ENCODE results near the gene FHIP2A.
"Not testable (repeated sequence)": the region's sequence is repeated elsewhere in the genome, so short reads cannot be mapped to it uniquely, and the experiment has no call there.

FHIP2A gene

DNA sequence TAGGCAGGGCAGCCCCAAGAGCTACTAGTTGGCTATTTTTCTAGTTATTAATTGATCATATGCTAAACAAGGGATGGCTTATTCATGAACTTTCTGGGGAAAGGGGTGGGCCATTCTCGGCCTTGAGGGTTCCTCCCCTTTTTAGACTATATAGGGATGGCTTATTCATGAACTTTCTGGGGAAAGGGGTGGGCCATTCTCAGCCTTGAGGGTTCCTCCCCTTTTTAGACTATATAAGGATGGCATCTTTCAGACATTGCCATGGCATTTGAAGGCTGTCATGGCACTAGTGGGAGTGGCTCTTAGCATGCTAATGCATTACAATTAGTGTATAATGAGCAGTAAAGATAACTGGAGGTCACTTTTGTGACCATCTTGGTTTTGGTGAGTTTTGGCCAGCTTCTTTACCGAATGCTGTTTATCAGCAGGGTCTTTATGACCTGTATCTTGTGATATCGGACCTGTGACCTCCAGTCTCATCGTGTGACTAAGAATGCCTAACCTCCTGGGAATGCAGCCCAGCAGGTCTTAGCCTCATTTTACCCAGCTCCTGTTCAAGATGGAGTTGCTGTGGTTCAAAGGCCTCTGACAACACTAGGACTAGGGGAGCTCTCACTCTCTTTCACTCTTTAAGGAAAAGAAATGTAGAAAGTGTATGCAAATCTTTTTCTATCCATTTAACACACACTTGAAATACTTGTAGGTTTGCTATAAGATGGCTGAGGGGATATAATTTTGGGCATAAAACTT lies 7.8 kb downstream of the FHIP2A start:
- no peak for DNase-seq (ENCODE audit: low read depth)
- TF ChIP-seq CTCF (conservative IDR thresholded peaks at IDR 0.05; ENCODE audit: low read depth, low read length) = no peak
- no peak overlapping the region for H3K4me3 ChIP-seq (ENCODE audit: low read depth, low read length)

- H3K4me3 ChIP-seq (ENCODE audit: low read depth, low read length) = no peak overlapping the region
- DNase-seq (ENCODE audit: low read depth) = no peak
- no peak for TF ChIP-seq CTCF (conservative IDR thresholded peaks at IDR 0.05; ENCODE audit: low read depth, low read length)
Measured at GRCh38 chr10:114831186-114831867, 9.7 kb downstream of the FHIP2A start.

- no peak for TF ChIP-seq CTCF (conservative IDR thresholded peaks at IDR 0.05; ENCODE audit: low read depth, low read length)
- no peak overlapping the region for H3K4me3 ChIP-seq (ENCODE audit: low read depth, low read length)
Measured at GRCh38 chr10:114837690-114838089, 16.1 kb downstream of the FHIP2A start.

DNA sequence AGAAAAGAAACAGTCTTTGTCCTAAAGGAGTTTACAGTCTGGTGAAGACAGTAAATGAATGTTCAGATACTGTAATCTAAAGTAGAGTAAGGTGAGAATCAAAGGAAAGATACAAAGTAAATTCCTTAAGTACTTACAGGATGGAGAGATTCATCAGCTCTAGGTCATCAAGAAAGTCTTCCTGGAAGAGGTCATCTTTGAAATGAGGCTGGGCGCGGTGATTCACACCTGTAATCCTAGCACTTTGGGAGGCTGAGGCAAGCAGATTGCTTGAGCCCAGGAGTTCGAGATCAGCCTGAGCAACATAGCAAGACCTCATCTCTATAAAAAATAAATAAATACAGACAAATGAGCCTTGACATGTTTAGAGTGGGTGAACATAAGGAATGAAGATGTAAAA lies 18.3 kb downstream of the FHIP2A start:
- no peak overlapping the region for H3K4me3 ChIP-seq (ENCODE audit: low read depth, low read length)
- no peak for TF ChIP-seq CTCF (conservative IDR thresholded peaks at IDR 0.05; ENCODE audit: low read depth, low read length)
- DNase-seq (ENCODE audit: low read depth) = no peak

More at GRCh38 chr10:114837690-114838089, 16.1 kb downstream of the FHIP2A start:
- DNase-seq (ENCODE audit: low read depth) = no peak

- DNase-seq (ENCODE audit: low read depth) = no peak
- H3K4me3 ChIP-seq (ENCODE audit: low read depth, low read length) = no peak overlapping the region
- no peak for TF ChIP-seq CTCF (conservative IDR thresholded peaks at IDR 0.05; ENCODE audit: low read depth, low read length)
Measured at GRCh38 chr10:114845978-114846693, 24.6 kb downstream of the FHIP2A start.

- DNase-seq (ENCODE audit: low read depth); H3K4me3 ChIP-seq (ENCODE audit: low read depth, low read length): not testable (repeated sequence)
Measured at GRCh38 chr10:114847517-114847916, 25.9 kb downstream of the FHIP2A start.

- TF ChIP-seq CTCF (conservative IDR thresholded peaks at IDR 0.05; ENCODE audit: low read depth, low read length) = no peak
- H3K4me3 ChIP-seq (ENCODE audit: low read depth, low read length) = no peak overlapping the region
- no peak for DNase-seq (ENCODE audit: low read depth)
Measured at GRCh38 chr10:114849674-114850073, 28.1 kb downstream of the FHIP2A start.
